22Rv1 (cell line): ENCODE results near the gene CDK6.

ENCODE experiments used
- H3K27ac ChIP-seq: fragments of 450-650 bp; 2 replicates; pipeline ENCODE4 v1.5.1; 2017
- ZFX ChIP-seq: fragments of 450-650 bp; IDR thresholded peaks from 2 replicates; pipeline ENCODE4 v1.6.1; 2017; ENCODE audit warnings: antibody characterized with exemption, borderline replicate concordance
- TF ChIP-seq, protein P1 (sequence below): fragments of 450-650 bp; IDR thresholded peaks from 2 replicates; pipeline ENCODE4 v1.5.1; 2017; ENCODE audit warnings: mild to moderate bottlenecking

The CDK6 gene

DNA sequence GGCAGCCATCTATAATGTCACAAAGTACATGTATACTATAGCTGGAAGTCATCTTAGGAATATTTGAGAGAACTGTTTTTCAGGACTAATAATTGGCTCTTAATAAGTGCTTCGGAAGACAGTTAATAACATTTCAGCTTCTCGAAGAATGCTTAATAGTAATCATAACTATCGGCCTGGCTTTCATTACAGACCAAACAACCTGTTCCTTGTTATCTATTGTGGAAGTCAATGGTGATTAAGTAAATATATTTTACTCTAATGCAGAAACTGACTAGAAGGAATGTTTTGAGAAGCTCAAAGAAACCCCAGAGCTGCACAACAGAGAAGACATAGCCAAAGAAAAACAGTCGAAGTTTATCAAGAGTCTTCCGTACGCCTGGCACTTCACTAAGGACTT, 139.4 kb downstream of the CDK6 start:
- H3K27ac ChIP-seq, result no peak overlapping the region
- TF ChIP-seq, protein P1, sequence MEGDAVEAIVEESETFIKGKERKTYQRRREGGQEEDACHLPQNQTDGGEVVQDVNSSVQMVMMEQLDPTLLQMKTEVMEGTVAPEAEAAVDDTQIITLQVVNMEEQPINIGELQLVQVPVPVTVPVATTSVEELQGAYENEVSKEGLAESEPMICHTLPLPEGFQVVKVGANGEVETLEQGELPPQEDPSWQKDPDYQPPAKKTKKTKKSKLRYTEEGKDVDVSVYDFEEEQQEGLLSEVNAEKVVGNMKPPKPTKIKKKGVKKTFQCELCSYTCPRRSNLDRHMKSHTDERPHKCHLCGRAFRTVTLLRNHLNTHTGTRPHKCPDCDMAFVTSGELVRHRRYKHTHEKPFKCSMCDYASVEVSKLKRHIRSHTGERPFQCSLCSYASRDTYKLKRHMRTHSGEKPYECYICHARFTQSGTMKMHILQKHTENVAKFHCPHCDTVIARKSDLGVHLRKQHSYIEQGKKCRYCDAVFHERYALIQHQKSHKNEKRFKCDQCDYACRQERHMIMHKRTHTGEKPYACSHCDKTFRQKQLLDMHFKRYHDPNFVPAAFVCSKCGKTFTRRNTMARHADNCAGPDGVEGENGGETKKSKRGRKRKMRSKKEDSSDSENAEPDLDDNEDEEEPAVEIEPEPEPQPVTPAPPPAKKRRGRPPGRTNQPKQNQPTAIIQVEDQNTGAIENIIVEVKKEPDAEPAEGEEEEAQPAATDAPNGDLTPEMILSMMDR, result no peak
- TF ChIP-seq ZFX, result no peak

DNA sequence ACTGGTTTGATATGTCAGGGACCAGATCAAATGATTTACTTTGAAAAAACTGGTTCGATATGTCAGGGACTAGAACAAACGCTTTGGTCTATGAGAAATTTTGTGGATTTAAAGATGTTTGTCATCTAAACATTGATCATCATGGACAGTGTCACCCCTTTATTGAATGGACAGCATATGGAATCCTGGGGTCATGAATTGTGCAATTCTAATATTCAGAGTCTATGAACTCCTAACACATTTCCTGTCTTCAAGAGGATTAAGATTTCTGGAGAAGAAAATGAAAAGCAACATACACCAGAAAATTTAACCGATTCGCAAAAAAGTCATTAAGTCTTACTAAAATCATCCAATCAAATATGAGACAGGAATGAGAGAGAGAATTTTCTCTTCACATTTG, 139.8 kb downstream of the CDK6 start:
- no peak for TF ChIP-seq ZFX
- TF ChIP-seq, protein P1, result no peak
- H3K27ac ChIP-seq, result no peak overlapping the region

DNA sequence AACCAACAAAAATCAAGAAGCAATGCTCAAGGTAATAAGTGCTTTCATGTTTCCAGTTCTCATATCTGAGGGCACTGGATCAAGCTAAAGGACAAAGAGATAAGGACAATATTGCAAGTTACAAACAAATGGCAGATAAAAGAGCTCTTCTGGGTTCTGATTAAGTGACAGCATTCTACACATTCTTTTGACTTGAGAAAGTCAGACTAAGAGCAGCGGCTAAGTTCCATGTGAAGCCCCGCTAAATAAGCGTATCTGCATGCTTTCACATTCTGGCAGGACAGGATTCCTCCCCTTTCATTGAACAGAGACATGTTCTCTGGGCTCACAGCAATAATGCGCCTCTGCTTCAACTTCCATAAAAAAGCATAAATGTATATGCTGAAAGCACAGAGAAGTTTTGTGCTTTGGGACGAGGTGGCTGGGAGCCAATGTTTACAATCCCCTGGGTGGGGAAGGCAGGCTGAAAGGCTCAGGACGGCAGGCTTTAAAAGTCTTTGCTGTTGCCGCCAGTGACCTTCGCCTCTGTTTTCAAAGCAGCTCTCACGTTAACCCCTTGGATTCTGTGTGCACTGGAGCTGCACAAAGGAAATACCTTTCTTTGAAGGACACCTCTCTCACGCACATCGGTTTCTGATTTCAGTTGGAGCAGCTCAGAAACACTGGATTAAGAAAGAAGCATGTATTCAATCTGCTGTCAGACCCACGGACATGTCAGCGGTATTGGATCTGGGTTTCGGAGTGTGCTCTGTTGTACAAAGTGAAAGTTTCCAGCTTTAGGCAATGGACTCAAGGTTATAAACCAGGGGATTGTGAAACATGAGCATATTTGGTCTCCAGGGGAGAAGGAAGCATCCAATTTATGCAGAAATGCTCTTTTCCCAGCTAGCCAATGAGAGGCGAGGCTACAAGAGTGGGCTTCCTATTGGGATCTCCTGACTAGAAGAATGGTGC, 140.8 kb downstream of the CDK6 start:
- no peak overlapping the region for H3K27ac ChIP-seq
- TF ChIP-seq, protein P1, result no peak
- TF ChIP-seq ZFX, result no peak

DNA sequence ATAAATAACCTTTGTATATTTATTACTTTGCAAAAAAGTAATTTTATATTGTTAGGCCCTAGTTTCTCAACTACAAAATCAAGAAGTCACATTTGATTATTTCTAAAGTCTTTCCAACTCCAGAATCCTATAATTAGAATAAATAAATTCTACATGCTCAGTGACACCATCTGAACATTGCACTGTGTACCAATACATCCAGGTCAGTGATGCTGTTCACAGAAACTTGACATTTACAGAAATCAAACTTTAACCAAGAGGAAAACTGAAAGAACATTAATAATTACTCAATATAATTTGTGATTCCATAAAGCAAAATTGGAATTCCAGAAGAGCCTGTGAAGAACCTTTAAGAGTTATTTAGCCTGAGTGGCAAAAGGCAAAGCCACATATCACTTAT, 142.2 kb downstream of the CDK6 start:
- H3K27ac ChIP-seq, result no peak overlapping the region
- TF ChIP-seq, protein P1, result no peak
- no peak for TF ChIP-seq ZFX

DNA sequence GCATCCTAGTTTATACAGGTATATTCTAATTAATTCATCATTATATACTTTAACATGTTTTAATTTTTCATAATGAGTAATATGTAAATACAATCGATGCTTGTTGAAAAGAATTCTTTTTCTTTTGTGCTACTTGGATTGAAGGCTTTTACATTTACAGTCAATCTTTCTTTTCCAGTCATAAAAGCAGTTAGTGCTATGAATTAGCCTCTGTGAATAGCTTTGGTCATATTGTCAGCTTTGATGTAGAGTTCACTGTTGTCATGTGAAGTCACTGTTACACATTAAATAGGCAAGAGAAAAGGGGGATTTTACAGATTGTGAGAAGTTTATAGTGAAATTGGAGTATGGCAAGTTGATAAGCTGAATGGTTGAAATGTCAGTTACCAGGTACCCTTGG, 142.9 kb downstream of the CDK6 start:
- TF ChIP-seq, protein P1, result no peak
- no peak for TF ChIP-seq ZFX
- H3K27ac ChIP-seq, result no peak overlapping the region

DNA sequence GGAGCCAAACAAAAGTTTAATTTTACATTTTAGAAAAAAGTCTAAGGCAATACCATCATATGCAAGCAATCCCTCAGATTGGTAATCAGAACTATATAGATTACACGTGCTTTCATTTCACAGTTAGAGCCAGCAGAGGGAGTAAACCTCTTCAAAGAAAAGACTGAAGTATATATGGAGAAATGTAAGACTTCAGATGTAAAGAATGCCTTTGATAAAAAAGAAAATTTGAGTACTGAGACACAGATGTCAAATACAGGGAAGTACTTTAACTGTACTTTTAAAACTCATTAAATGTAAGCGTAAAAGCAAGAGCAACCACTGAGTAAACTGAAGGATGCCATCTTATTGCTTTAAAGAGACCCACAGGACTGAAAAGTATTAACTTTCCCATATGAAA, 144.8 kb downstream of the CDK6 start:
- TF ChIP-seq ZFX, result no peak
- TF ChIP-seq, protein P1, result peak; percentile 76
- H3K27ac ChIP-seq, result no peak overlapping the region
